ENCODE data around the gene ABCG4. TPM values are rescaled to one million over a fixed set of nuclear protein-coding genes. Genes with fewer than 3 reads are reported as not detected.
"Not testable (repeated sequence)": the region's sequence is repeated elsewhere in the genome, so short reads cannot be mapped to it uniquely, and the experiment has no call there.

Gene ABCG4
- total RNA-seq, 2 donors from 2014 or later = not detected

GRCh38 chr11:119152604-119153003, 3.8 kb downstream of the ABCG4 start:
- H3K36me3 Mint-ChIP-seq (ENCODE audit: low read depth) = peaks cover 5% of the 10 kb centered on the region
- no peak overlapping the region for H3K27ac Mint-ChIP-seq
- ATAC-seq = no peak
- H3K4me1 Mint-ChIP-seq = peaks cover 9% of the 10 kb centered on the region
- DNase-seq = no peak
- H3K4me3 Mint-ChIP-seq = no peak overlapping the region
- H3K27me3 Mint-ChIP-seq = peaks cover 41% of the 10 kb centered on the region
- H3K9me3 ChIP-seq (ENCODE audit: control insufficient read depth, low read length, poor library complexity, severe bottlenecking) = no peaks in the 10 kb centered on the region

DNA sequence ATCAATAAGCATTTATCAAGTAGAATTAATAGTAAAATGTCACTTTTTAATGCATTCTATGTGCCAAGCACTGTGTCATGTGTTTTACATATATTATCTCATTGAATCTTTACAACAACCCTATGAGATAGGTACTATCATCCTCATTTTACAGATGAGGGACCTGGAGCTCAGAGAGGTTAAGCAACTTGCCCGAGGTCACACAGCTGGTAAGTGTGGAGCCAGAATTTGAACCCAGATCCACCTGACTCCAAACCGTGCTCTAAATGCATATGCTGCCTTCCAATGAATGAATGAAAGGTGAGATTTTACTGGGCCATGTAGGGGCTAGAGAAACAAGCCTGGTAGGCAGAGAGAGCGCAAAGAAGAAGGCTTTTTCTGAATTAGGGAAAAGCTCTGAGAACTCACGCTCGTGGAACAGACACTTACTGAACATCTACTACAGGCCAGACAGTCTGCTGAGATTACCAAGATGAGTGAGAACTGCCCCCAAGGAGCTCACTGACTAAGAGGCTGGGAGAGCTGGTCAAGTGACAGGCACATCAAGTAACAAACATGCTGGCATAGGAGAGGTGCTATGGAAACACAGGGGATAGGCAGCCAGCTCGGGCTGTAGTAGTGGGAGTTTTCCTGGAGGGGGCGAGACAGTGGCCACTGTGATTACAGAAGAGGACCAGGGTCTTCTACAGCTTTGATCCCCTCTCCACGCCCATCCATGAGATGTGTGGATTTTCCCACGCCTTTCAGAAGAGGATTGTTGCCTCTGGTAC, 4.4 kb downstream of the ABCG4 start:
- H3K27ac Mint-ChIP-seq = no peak overlapping the region
- no peak for DNase-seq
- no peak for ATAC-seq
- H3K27me3 Mint-ChIP-seq = peaks cover 36% of the 10 kb centered on the region
- H3K4me3 Mint-ChIP-seq = no peak overlapping the region
- no peaks in the 10 kb centered on the region for H3K9me3 ChIP-seq (ENCODE audit: control insufficient read depth, low read length, poor library complexity, severe bottlenecking)
- peaks cover 4% of the 10 kb centered on the region for H3K4me1 Mint-ChIP-seq
- peaks cover 5% of the 10 kb centered on the region for H3K36me3 Mint-ChIP-seq (ENCODE audit: low read depth)

- Mint-ChIP-seq H3K27ac (no peak overlapping the region), H3K27me3 (peaks cover 36% of the 10 kb centered on the region), H3K36me3 (ENCODE audit: low read depth) (peaks cover 5% of the 10 kb centered on the region), H3K4me1 (peaks cover 4% of the 10 kb centered on the region), H3K4me3 (no peak overlapping the region)
- no peak for ATAC-seq
- DNase-seq = no peak
- no peaks in the 10 kb centered on the region for H3K9me3 ChIP-seq (ENCODE audit: control insufficient read depth, low read length, poor library complexity, severe bottlenecking)
These were observed 5.3 kb downstream of the ABCG4 start for GRCh38 chr11:119154178-119154577.

DNA sequence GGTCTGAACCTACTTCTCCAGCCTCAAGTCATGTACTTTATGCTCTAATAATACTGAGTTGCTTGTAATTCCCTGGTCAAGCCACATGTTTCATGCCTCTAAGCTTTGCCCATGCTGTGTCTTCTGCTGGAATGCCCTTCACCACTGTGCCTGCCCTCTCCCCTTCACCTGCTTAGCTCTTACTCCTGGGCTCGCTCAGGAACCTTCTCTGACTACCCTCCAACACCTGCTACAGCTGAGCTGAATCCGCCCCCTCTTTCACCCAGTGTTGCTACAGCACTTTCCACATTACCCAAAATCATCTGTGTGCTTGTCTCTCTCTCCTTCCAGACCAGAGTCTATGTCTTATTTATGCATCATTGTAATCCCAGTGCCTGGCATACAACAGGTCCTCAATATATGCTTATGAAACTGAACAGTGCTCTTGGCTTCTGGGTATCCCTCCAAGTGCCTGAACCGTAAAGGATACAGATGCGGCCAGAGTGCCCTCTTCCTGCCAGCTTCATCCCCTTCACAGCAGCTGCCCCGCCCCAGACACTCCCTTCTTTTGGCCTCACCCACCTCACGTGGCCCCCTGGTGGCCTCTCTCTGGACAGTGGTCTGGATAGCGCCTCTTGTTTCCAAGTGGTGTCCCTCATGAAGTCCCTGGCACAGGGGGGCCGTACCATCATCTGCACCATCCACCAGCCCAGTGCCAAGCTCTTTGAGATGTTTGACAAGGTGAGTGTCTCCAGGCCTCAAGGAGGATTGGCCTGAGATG, 7.1 kb downstream of the ABCG4 start:
- peaks cover 7% of the 10 kb centered on the region for H3K4me1 Mint-ChIP-seq
- H3K9me3 ChIP-seq (ENCODE audit: control insufficient read depth, low read length, poor library complexity, severe bottlenecking) = no peaks in the 10 kb centered on the region
- no peak overlapping the region for H3K4me3 Mint-ChIP-seq
- no peak for DNase-seq
- peaks cover 5% of the 10 kb centered on the region for H3K36me3 Mint-ChIP-seq (ENCODE audit: low read depth)
- ATAC-seq = no peak
- no peak overlapping the region for H3K27ac Mint-ChIP-seq
- peaks cover 36% of the 10 kb centered on the region for H3K27me3 Mint-ChIP-seq

- Mint-ChIP-seq H3K36me3 (ENCODE audit: low read depth) (peaks cover 5% of the 10 kb centered on the region), H3K4me3 (no peak overlapping the region), H3K27ac (no peak overlapping the region), H3K27me3 (peaks cover 36% of the 10 kb centered on the region), H3K4me1 (peaks cover 7% of the 10 kb centered on the region)
- ATAC-seq (no peak), DNase-seq (no peak)
- no peaks in the 10 kb centered on the region for H3K9me3 ChIP-seq (ENCODE audit: control insufficient read depth, low read length, poor library complexity, severe bottlenecking)
These were observed 7.6 kb downstream of the ABCG4 start for GRCh38 chr11:119156496-119156895.

- H3K36me3 Mint-ChIP-seq (ENCODE audit: low read depth) = peaks cover 5% of the 10 kb centered on the region
- DNase-seq (no peak), ATAC-seq (no peak)
- no peak overlapping the region for H3K27ac Mint-ChIP-seq
- H3K4me1 Mint-ChIP-seq = peaks cover 7% of the 10 kb centered on the region
- H3K4me3 Mint-ChIP-seq = no peak overlapping the region
- no peaks in the 10 kb centered on the region for H3K9me3 ChIP-seq (ENCODE audit: control insufficient read depth, low read length, poor library complexity, severe bottlenecking)
- H3K27me3 Mint-ChIP-seq = peaks cover 36% of the 10 kb centered on the region
These were observed 8.2 kb downstream of the ABCG4 start for GRCh38 chr11:119157063-119157462.

GRCh38 chr11:119158467-119158866, 9.6 kb downstream of the ABCG4 start:
- Mint-ChIP-seq H3K36me3 (ENCODE audit: low read depth) (peaks cover 5% of the 10 kb centered on the region), H3K4me1 (peaks cover 7% of the 10 kb centered on the region), H3K27ac (peak overlapping the region; percentile 10), H3K27me3 (peaks cover 29% of the 10 kb centered on the region), H3K4me3 (no peak overlapping the region)
- no peaks in the 10 kb centered on the region for H3K9me3 ChIP-seq (ENCODE audit: control insufficient read depth, low read length, poor library complexity, severe bottlenecking)
- DNase-seq (no peak), ATAC-seq (no peak)

DNA sequence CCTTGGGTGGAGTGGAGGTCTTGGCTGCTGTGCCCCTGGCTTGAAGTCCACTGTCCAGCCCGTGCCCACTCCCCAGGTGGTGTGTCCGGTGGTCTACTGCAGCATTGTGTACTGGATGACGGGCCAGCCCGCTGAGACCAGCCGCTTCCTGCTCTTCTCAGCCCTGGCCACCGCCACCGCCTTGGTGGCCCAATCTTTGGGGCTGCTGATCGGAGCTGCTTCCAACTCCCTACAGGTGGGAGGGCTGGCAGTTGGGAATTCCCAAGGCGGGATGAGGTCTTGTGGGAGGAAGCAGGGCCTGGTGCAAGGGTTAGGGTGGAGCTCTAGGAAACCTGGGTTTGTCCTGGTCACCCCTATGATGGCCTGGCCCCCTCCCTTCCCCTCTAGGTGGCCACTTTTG, 11.3 kb downstream of the ABCG4 start:
- no peak for DNase-seq
- Mint-ChIP-seq H3K4me3 (no peak overlapping the region), H3K4me1 (peaks cover 7% of the 10 kb centered on the region), H3K27ac (no peak overlapping the region), H3K27me3 (peaks cover 18% of the 10 kb centered on the region), H3K36me3 (ENCODE audit: low read depth) (peaks cover 5% of the 10 kb centered on the region)
- no peaks in the 10 kb centered on the region for H3K9me3 ChIP-seq (ENCODE audit: control insufficient read depth, low read length, poor library complexity, severe bottlenecking)
- no peak for ATAC-seq

GRCh38 chr11:119161871-119162270, 13.0 kb downstream of the ABCG4 start:
- DNase-seq (no peak), ATAC-seq (no peak)
- peaks cover 3% of the 10 kb centered on the region for H3K4me1 Mint-ChIP-seq
- H3K9me3 ChIP-seq (ENCODE audit: control insufficient read depth, low read length, poor library complexity, severe bottlenecking) = no peaks in the 10 kb centered on the region
- peaks cover under 1% of the 10 kb centered on the region for H3K27me3 Mint-ChIP-seq
- no peak overlapping the region for H3K4me3 Mint-ChIP-seq
- H3K27ac Mint-ChIP-seq = no peak overlapping the region
- H3K36me3 Mint-ChIP-seq (ENCODE audit: low read depth) = no peaks in the 10 kb centered on the region

DNA sequence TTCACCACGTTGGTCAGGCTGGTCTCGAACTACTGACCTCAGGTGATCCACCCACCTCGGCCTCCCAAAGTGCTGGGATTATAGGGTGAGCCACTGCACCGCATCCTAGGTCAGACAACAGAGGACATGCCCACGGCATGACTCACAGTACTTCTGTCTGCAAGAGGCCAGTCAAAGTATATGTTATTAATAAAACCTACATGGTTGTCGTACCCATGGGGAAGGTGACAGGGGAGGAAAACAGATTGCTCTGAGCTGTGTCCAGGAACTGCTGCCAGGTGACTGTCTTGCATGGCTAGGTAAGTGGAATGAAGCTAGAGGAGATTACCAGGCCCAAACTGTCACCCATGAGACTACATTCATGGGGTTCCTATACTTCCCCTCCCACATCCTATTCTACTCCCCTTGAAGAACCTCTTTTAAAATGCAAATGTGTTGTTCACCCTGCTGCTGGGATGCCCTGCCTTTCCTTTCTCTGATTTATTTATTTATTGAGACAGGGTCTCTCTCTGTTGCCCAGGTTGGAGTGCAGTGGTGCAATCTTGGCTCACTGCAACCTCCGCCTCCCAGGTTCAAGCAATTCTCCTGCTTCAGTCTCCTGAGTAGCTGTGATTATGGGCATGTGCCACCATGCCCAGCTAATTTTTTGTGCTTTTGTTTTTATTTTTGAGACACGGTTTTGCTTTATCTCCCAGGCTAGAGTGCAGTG, 17.7 kb downstream of the ABCG4 start:
- DNase-seq = no peak
- H3K27me3 Mint-ChIP-seq = no peaks in the 10 kb centered on the region

DNA sequence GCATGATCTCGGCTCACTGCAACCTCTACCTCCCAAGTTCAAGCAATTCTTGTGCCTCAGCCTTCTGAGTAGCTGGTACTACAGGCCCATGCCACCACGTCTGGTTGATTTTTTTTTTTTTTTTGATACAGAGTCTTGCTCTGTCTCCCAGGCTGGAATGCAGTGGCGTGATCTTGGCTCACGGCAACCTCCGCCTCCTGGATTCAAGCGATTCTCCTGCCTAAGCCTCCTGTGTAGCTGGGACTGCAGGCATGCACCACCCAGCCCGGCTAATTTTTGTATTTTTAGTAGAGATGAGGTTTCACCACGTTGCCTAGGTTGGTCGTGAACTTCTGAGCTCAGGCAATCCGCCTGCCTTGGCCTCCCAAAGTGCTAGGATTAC, 18.2 kb downstream of the ABCG4 start:
- not testable (repeated sequence) for H3K27me3 Mint-ChIP-seq; DNase-seq; H3K4me3 Mint-ChIP-seq; H3K36me3 Mint-ChIP-seq (ENCODE audit: low read depth); H3K27ac Mint-ChIP-seq; H3K9me3 ChIP-seq (ENCODE audit: control insufficient read depth, low read length, poor library complexity, severe bottlenecking); ATAC-seq
- H3K4me1 Mint-ChIP-seq = peaks cover 14% of the 10 kb centered on the region

More for the DNA sequence above, 17.7 kb downstream of the ABCG4 start:
- H3K9me3 ChIP-seq (ENCODE audit: control insufficient read depth, low read length, poor library complexity, severe bottlenecking) = no peaks in the 10 kb centered on the region
- ATAC-seq = no peak
- H3K36me3 Mint-ChIP-seq (ENCODE audit: low read depth) = no peaks in the 10 kb centered on the region
- peaks cover 14% of the 10 kb centered on the region for H3K4me1 Mint-ChIP-seq
- H3K27ac Mint-ChIP-seq = no peak overlapping the region
- H3K4me3 Mint-ChIP-seq = no peak overlapping the region

DNA sequence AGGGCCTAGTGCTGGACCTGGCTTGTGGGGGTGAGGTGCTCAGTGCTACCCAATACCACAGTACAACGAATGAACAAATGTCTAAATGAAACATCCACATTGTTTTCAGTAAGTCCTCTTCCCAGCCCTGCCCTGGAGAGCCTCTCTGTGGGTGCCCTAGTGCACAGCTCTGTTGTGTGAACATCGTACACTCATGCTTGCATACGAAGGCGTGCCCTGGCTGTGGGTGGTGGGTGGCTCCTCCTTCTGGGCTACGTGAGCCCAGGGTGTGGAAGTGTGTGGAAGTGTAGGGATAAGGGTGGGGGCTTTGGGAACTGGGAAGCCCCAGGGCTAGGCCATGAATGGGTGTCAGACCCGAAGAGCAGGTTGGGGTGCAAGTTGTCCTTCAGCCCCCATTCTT, 19.1 kb downstream of the ABCG4 start:
- H3K9me3 ChIP-seq (ENCODE audit: control insufficient read depth, low read length, poor library complexity, severe bottlenecking) = no peaks in the 10 kb centered on the region
- no peak for ATAC-seq
- no peaks in the 10 kb centered on the region for H3K27me3 Mint-ChIP-seq
- H3K27ac Mint-ChIP-seq = no peak overlapping the region
- DNase-seq = no peak
- no peaks in the 10 kb centered on the region for H3K36me3 Mint-ChIP-seq (ENCODE audit: low read depth)
- H3K4me1 Mint-ChIP-seq = peaks cover 14% of the 10 kb centered on the region
- peak overlapping the region; percentile 49 for H3K4me3 Mint-ChIP-seq

Measured in T-helper 17 cell (primary cell).